Measurements from ENCODE around the gene DMD. TPM values are rescaled to one million over a fixed set of nuclear protein-coding genes. Genes with fewer than 3 reads are reported as not detected.
"Not testable (repeated sequence)": the region's sequence is repeated elsewhere in the genome, so short reads cannot be mapped to it uniquely, and the experiment has no call there.

The DMD gene
- total and polyA plus RNA-seq, 2 donors (not counting 1 experiment from before 2014, with no cell fraction given): 5.1 to 7.2 TPM

GRCh38 chrX:31588355-31588754 lies 1623.0 kb downstream of the DMD start:
- Histone ChIP-seq H3K27me3 (ENCODE audit: control insufficient read depth, insufficient read depth, low read length) (no peaks in the 10 kb centered on the region), H3K36me3 (ENCODE audit: control insufficient read depth, insufficient read depth, low read length) (no peaks in the 10 kb centered on the region), H2AFZ (ENCODE audit: low read length) (no peak overlapping the region), H3K79me2 (ENCODE audit: control insufficient read depth, insufficient read depth, low read length) (no peaks in the 10 kb centered on the region), H3K27ac (ENCODE audit: insufficient read depth, low read length) (no peak overlapping the region), H3K9me3 (ENCODE audit: control insufficient read depth, insufficient read depth, low read depth, low read length) (no peaks in the 10 kb centered on the region), H3K9ac (ENCODE audit: insufficient read depth, low read length) (no peak overlapping the region), H3K4me1 (ENCODE audit: control insufficient read depth, extremely low read depth, insufficient read depth, low read length) (no peaks in the 10 kb centered on the region), H4K20me1 (ENCODE audit: control insufficient read depth, extremely low read depth, insufficient read depth, low read length) (no peaks in the 10 kb centered on the region), H3K4me2 (ENCODE audit: extremely low read depth, insufficient read depth, low read length) (no peak overlapping the region), H3K4me3 (replicated peaks in 1 of 4; ENCODE audit: control extremely low read depth in 1 of 4, insufficient read depth in 1 of 4, low read depth in 3 of 4, low read length in 4 of 4) (no peak overlapping the region)
- no peak for TF ChIP-seq CTCF (conservative IDR thresholded peaks at IDR 0.05 in 1 of 2, IDR thresholded peaks at IDR 0.05 in 1 of 2; ENCODE audit: low read depth in 1 of 2, low read length in 2 of 2)
- no peak for TF ChIP-seq EZH2 (IDR thresholded peaks at IDR 0.05; ENCODE audit: low read length, missing control alignments)
- no peak for DNase-seq (ENCODE audit: low read depth in 2 of 2)

GRCh38 chrX:31583892-31584291 lies 1627.5 kb downstream of the DMD start:
- H3K79me2 ChIP-seq (ENCODE audit: control insufficient read depth, insufficient read depth, low read length): not testable (repeated sequence)

GRCh38 chrX:31580726-31581125 lies 1630.6 kb downstream of the DMD start:
- Histone ChIP-seq H3K4me1 (ENCODE audit: control insufficient read depth, extremely low read depth, insufficient read depth, low read length) (no peaks in the 10 kb centered on the region), H4K20me1 (ENCODE audit: control insufficient read depth, extremely low read depth, insufficient read depth, low read length) (no peaks in the 10 kb centered on the region), H3K36me3 (ENCODE audit: control insufficient read depth, insufficient read depth, low read length) (no peaks in the 10 kb centered on the region), H3K27me3 (ENCODE audit: control insufficient read depth, insufficient read depth, low read length) (no peaks in the 10 kb centered on the region), H3K9me3 (ENCODE audit: control insufficient read depth, insufficient read depth, low read depth, low read length) (no peaks in the 10 kb centered on the region), H3K4me3 (replicated peaks in 1 of 4; ENCODE audit: control extremely low read depth in 1 of 4, insufficient read depth in 1 of 4, low read depth in 3 of 4, low read length in 4 of 4) (no peak overlapping the region), H3K27ac (ENCODE audit: insufficient read depth, low read length) (no peak overlapping the region), H3K4me2 (ENCODE audit: extremely low read depth, insufficient read depth, low read length) (peak overlapping the region; percentile 68), H3K79me2 (ENCODE audit: control insufficient read depth, insufficient read depth, low read length) (no peaks in the 10 kb centered on the region), H2AFZ (ENCODE audit: low read length) (no peak overlapping the region), H3K9ac (ENCODE audit: insufficient read depth, low read length) (no peak overlapping the region)
- no peak for TF ChIP-seq EZH2 (IDR thresholded peaks at IDR 0.05; ENCODE audit: low read length, missing control alignments)
- no peak for TF ChIP-seq CTCF (conservative IDR thresholded peaks at IDR 0.05 in 1 of 2, IDR thresholded peaks at IDR 0.05 in 1 of 2; ENCODE audit: low read depth in 1 of 2, low read length in 2 of 2)
- DNase-seq (ENCODE audit: low read depth in 2 of 2): peak; percentile 19 to 87

More at GRCh38 chrX:31583892-31584291, 1627.5 kb downstream of the DMD start:
- not testable (repeated sequence) for H3K4me2 ChIP-seq (ENCODE audit: extremely low read depth, insufficient read depth, low read length); DNase-seq (ENCODE audit: low read depth in 2 of 2); H4K20me1 ChIP-seq (ENCODE audit: control insufficient read depth, extremely low read depth, insufficient read depth, low read length); H3K27ac ChIP-seq (ENCODE audit: insufficient read depth, low read length); H2AFZ ChIP-seq (ENCODE audit: low read length); H3K27me3 ChIP-seq (ENCODE audit: control insufficient read depth, insufficient read depth, low read length); H3K9me3 ChIP-seq (ENCODE audit: control insufficient read depth, insufficient read depth, low read depth, low read length); H3K4me3 ChIP-seq (replicated peaks in 1 of 4; ENCODE audit: control extremely low read depth in 1 of 4, insufficient read depth in 1 of 4, low read depth in 3 of 4, low read length in 4 of 4); H3K9ac ChIP-seq (ENCODE audit: insufficient read depth, low read length); H3K4me1 ChIP-seq (ENCODE audit: control insufficient read depth, extremely low read depth, insufficient read depth, low read length); H3K36me3 ChIP-seq (ENCODE audit: control insufficient read depth, insufficient read depth, low read length)
